PFSK-1 (cell line): ENCODE results near the gene SLC17A9.

Experiments used
- POLR2AphosphoS5 ChIP-seq: IDR thresholded peaks from 2 replicates; pipeline ENCODE4 v1.6.1; 2012; ENCODE audit warnings: low read depth, mild to moderate bottlenecking, control low read depth, low read length, moderate library complexity
- TAF1 ChIP-seq: IDR thresholded peaks from 2 replicates; pipeline ENCODE4 v1.6.1; 2012; ENCODE audit warnings: low read length, control low read depth, borderline replicate concordance; ENCODE audit not compliant: insufficient read depth
- TF ChIP-seq, protein P1 (sequence below), 2 experiments: IDR thresholded peaks; 2 replicates each; pipeline versions ENCODE4 v1.6.1 to v1.8.0; 2011 to 2012; ENCODE audit warnings: low read depth in 2 of 2, low read length in 2 of 2, control low read depth in 1 of 2, inconsistent platforms in 1 of 2, mild to moderate bottlenecking in 1 of 2, moderate library complexity in 1 of 2; ENCODE audit not compliant: insufficient read depth in 1 of 2

GRCh38 chr20:62949153-62949821 is 3.2 kb upstream of the SLC17A9 start:
- no peak for TF ChIP-seq TAF1
- TF ChIP-seq, protein P1, sequence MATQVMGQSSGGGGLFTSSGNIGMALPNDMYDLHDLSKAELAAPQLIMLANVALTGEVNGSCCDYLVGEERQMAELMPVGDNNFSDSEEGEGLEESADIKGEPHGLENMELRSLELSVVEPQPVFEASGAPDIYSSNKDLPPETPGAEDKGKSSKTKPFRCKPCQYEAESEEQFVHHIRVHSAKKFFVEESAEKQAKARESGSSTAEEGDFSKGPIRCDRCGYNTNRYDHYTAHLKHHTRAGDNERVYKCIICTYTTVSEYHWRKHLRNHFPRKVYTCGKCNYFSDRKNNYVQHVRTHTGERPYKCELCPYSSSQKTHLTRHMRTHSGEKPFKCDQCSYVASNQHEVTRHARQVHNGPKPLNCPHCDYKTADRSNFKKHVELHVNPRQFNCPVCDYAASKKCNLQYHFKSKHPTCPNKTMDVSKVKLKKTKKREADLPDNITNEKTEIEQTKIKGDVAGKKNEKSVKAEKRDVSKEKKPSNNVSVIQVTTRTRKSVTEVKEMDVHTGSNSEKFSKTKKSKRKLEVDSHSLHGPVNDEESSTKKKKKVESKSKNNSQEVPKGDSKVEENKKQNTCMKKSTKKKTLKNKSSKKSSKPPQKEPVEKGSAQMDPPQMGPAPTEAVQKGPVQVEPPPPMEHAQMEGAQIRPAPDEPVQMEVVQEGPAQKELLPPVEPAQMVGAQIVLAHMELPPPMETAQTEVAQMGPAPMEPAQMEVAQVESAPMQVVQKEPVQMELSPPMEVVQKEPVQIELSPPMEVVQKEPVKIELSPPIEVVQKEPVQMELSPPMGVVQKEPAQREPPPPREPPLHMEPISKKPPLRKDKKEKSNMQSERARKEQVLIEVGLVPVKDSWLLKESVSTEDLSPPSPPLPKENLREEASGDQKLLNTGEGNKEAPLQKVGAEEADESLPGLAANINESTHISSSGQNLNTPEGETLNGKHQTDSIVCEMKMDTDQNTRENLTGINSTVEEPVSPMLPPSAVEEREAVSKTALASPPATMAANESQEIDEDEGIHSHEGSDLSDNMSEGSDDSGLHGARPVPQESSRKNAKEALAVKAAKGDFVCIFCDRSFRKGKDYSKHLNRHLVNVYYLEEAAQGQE (IDR thresholded peaks at IDR 0.05; ENCODE audit: insufficient read depth in 1 of 2, low read depth in 2 of 2, low read length in 2 of 2): no peak
- no peak for TF ChIP-seq POLR2AphosphoS5
